ENCODE data around the gene JAM3.

JAM3 gene

GRCh38 chr11:134033276-134033675 lies 35.6 kb upstream of the JAM3 start:
- no peak for TF ChIP-seq CREB1 (IDR thresholded peaks at IDR 0.05; ENCODE audit: low read depth)
- TF ChIP-seq CEBPB (IDR thresholded peaks at IDR 0.05) = no peak
- no peak for TF ChIP-seq EGR1 (IDR thresholded peaks at IDR 0.05)
- TF ChIP-seq FOXM1 (IDR thresholded peaks at IDR 0.05; ENCODE audit: borderline replicate concordance, low read depth) = no peak
- no peak for TF ChIP-seq RAD21 (IDR thresholded peaks at IDR 0.05; ENCODE audit: low read depth)
- TF ChIP-seq TCF12 (IDR thresholded peaks at IDR 0.05; ENCODE audit: low read depth) = no peak
- no peak for TF ChIP-seq TAF1 (IDR thresholded peaks at IDR 0.05; ENCODE audit: low read depth)
- TF ChIP-seq MAX (IDR thresholded peaks at IDR 0.05) = no peak
- no peak for TF ChIP-seq ZBTB7A (IDR thresholded peaks at IDR 0.05; ENCODE audit: low read depth)
- TF ChIP-seq NFIC (IDR thresholded peaks at IDR 0.05) = no peak
- TF ChIP-seq TEAD4 (IDR thresholded peaks at IDR 0.05) = no peak
- no peak for TF ChIP-seq EP300 (IDR thresholded peaks at IDR 0.05; ENCODE audit: borderline replicate concordance)
- TF ChIP-seq REST (IDR thresholded peaks at IDR 0.05; ENCODE audit: low read depth) = no peak
- TF ChIP-seq YY1 (IDR thresholded peaks at IDR 0.05; ENCODE audit: low read depth) = no peak
- no peak for TF ChIP-seq USF1 (IDR thresholded peaks at IDR 0.05)

- no peak for TF ChIP-seq YY1 (IDR thresholded peaks at IDR 0.05; ENCODE audit: low read depth)
- no peak for TF ChIP-seq REST (IDR thresholded peaks at IDR 0.05; ENCODE audit: low read depth)
- TF ChIP-seq NFIC (IDR thresholded peaks at IDR 0.05) = no peak
- TF ChIP-seq EP300 (IDR thresholded peaks at IDR 0.05; ENCODE audit: borderline replicate concordance) = no peak
- TF ChIP-seq FOXM1 (IDR thresholded peaks at IDR 0.05; ENCODE audit: borderline replicate concordance, low read depth) = no peak
- TF ChIP-seq TEAD4 (IDR thresholded peaks at IDR 0.05) = no peak
- no peak for TF ChIP-seq MAX (IDR thresholded peaks at IDR 0.05)
- TF ChIP-seq CEBPB (IDR thresholded peaks at IDR 0.05) = no peak
- no peak for TF ChIP-seq TAF1 (IDR thresholded peaks at IDR 0.05; ENCODE audit: low read depth)
- no peak for TF ChIP-seq TCF12 (IDR thresholded peaks at IDR 0.05; ENCODE audit: low read depth)
Observed at GRCh38 chr11:134033696-134034491, 35.0 kb upstream of the JAM3 start.

- TF ChIP-seq MAX (IDR thresholded peaks at IDR 0.05) = no peak
- TF ChIP-seq FOXM1 (IDR thresholded peaks at IDR 0.05; ENCODE audit: borderline replicate concordance, low read depth) = no peak
- no peak for TF ChIP-seq TAF1 (IDR thresholded peaks at IDR 0.05; ENCODE audit: low read depth)
- TF ChIP-seq EP300 (IDR thresholded peaks at IDR 0.05; ENCODE audit: borderline replicate concordance) = no peak
- TF ChIP-seq TCF12 (IDR thresholded peaks at IDR 0.05; ENCODE audit: low read depth) = no peak
- no peak for TF ChIP-seq EGR1 (IDR thresholded peaks at IDR 0.05)
- TF ChIP-seq YY1 (IDR thresholded peaks at IDR 0.05; ENCODE audit: low read depth) = no peak
- no peak for TF ChIP-seq TEAD4 (IDR thresholded peaks at IDR 0.05)
- TF ChIP-seq CREB1 (IDR thresholded peaks at IDR 0.05; ENCODE audit: low read depth) = no peak
- TF ChIP-seq REST (IDR thresholded peaks at IDR 0.05; ENCODE audit: low read depth) = no peak
- no peak for TF ChIP-seq ZBTB7A (IDR thresholded peaks at IDR 0.05; ENCODE audit: low read depth)
- TF ChIP-seq USF1 (IDR thresholded peaks at IDR 0.05) = no peak
- no peak for TF ChIP-seq RAD21 (IDR thresholded peaks at IDR 0.05; ENCODE audit: low read depth)
- no peak for TF ChIP-seq CEBPB (IDR thresholded peaks at IDR 0.05)
- no peak for TF ChIP-seq NFIC (IDR thresholded peaks at IDR 0.05)
Observed at GRCh38 chr11:134034496-134035381, 34.1 kb upstream of the JAM3 start.
